ENCODE results near the gene RNF180. TPM values are rescaled to one million over a fixed set of nuclear protein-coding genes. Genes with fewer than 3 reads are reported as not detected.

The RNF180 gene
- total and polyA plus RNA-seq, 2 of the 13 experiments (the other 11 are each of a cell fraction or from before 2014, with no cell fraction given) = 0.20 TPM; not detected in 1

DNA sequence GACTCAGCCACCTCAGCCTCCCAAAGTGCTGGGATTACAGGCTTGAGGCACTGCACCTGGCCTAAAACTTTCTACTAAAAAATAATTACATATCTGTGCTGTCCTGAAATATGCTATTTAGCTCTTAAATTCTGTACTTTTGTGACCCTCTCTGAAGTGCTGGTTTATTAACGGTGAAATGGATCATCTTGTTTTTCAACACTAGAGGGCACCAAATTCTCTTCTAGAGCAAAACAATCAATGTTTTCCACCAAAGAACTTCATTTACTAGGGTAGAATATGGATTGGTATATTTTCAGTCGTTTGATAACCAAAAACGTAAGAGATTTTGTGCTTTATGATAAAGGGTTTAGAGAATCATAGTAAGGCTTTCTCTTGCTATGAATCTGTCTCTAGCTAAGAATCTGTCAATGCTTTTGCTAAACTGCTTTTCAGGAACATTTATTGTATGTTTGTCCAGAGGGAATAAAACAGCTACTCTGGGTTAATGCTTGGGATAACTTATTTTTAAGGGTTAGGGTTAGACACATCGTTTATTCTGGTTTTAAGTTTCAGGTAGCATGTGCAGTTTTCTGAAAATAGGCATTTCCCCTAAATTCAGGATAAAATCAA, 63.6 kb downstream of the RNF180 start (continued):
- TF ChIP-seq ZNF577 (CRISPR knock-in tag; IDR thresholded peaks at IDR 0.05; ENCODE audit: borderline replicate concordance, low read depth) = no peak

DNA sequence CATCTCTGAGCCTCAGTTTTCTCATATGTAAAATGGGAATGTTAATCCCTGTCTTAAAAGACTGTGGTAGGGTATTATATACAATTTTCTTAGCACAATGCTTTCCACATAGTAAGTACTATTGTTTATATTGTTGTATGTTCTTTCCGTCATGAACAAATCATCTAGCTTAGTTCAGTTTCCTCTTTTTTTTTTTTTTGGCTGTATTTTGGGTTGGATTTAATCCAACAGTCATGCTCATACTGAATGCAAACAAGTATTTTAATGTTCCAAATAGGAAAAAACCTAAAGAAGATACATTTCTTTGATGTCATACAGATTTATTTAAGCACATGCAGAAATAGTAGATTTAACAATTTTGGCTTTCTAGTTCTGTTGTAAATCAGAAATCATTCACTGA, 95.1 kb downstream of the RNF180 start:
- no peak overlapping the region for H2AFZ ChIP-seq (ENCODE audit: low read length)
- no peak for ATAC-seq
- TF ChIP-seq, protein P1, sequence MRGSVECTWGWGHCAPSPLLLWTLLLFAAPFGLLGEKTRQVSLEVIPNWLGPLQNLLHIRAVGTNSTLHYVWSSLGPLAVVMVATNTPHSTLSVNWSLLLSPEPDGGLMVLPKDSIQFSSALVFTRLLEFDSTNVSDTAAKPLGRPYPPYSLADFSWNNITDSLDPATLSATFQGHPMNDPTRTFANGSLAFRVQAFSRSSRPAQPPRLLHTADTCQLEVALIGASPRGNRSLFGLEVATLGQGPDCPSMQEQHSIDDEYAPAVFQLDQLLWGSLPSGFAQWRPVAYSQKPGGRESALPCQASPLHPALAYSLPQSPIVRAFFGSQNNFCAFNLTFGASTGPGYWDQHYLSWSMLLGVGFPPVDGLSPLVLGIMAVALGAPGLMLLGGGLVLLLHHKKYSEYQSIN (CRISPR knock-in tag; IDR thresholded peaks at IDR 0.05; ENCODE audit: borderline replicate concordance) = no peak
- TF ChIP-seq ZNF629 (CRISPR knock-in tag; conservative IDR thresholded peaks at IDR 0.05) = no peak
- no peak for TF ChIP-seq RBAK (CRISPR knock-in tag; IDR thresholded peaks at IDR 0.05)
- no peak for TF ChIP-seq CEBPB (IDR thresholded peaks at IDR 0.05; ENCODE audit: borderline replicate concordance, low read depth, low read length)
- no peak for TF ChIP-seq NCOR1 (IDR thresholded peaks at IDR 0.05; ENCODE audit: borderline replicate concordance, low read length)
- WGBS (ENCODE audit: low lambda C conversion rate) = 56% methylated on average over 1 of the region's 1 CpG
- H4K20me1 ChIP-seq (ENCODE audit: insufficient read depth, low read length) = no peaks in the 10 kb centered on the region
- no peak overlapping the region for H3K27ac ChIP-seq (ENCODE audit: extremely low read length, insufficient read depth, low read length)
- in situ Hi-C loops (cut with HindIII; ENCODE audit: extremely low pct_ligation_motif_present, low pct_unique_long_range_greater_than_20kb) = no loop called here
- DNase-seq (ENCODE audit: low spot score) = no peak
- H3K4me2 ChIP-seq (ENCODE audit: low read depth, low read length) = no peak overlapping the region
- no peaks in the 10 kb centered on the region for H3K79me2 ChIP-seq (ENCODE audit: insufficient read depth, low read length)
- no peaks in the 10 kb centered on the region for H3K36me3 ChIP-seq (replicated peaks in 1 of 2; ENCODE audit: control insufficient read depth in 1 of 2, insufficient read depth in 2 of 2, low read length in 2 of 2)
- H3K9ac ChIP-seq (ENCODE audit: insufficient read depth, low read depth, low read length) = no peak overlapping the region
- no TSS peak for BruUV-seq (replicated peaks)
- H3K4me3 ChIP-seq (replicated peaks in 1 of 3; ENCODE audit: insufficient read depth in 1 of 3, low read depth in 2 of 3, low read length in 3 of 3) = no peak overlapping the region
- intact Hi-C loops (cut with micrococcal nuclease; ENCODE audit: unreplicated experiment) = no loop called here
- CTCF ChIA-PET (ENCODE audit: low intra/inter-chr PET ratio, low total read pairs) = no interaction called here
- POLR2A ChIA-PET = no interaction called here
- no peaks in the 10 kb centered on the region for H3K4me1 ChIP-seq (ENCODE audit: insufficient read depth, low read length)
- no peak for FAIRE-seq
- no peaks in the 10 kb centered on the region for H3K9me3 ChIP-seq (ENCODE audit: low read length)
- H3K27me3 ChIP-seq (ENCODE audit: control insufficient read depth in 1 of 2, insufficient read depth in 2 of 2, low read length in 2 of 2) = no peaks in the 10 kb centered on the region

Measured in HepG2 (cell line).